Measurements from ENCODE around the gene GMPS. TPM values are rescaled to one million over a fixed set of nuclear protein-coding genes. Genes with fewer than 3 reads are reported as not detected.
"Not testable (repeated sequence)": the region's sequence is repeated elsewhere in the genome, so short reads cannot be mapped to it uniquely, and the experiment has no call there.

GMPS gene
- 8.7 and 9.3 TPM in 2 replicates for total RNA-seq

DNA sequence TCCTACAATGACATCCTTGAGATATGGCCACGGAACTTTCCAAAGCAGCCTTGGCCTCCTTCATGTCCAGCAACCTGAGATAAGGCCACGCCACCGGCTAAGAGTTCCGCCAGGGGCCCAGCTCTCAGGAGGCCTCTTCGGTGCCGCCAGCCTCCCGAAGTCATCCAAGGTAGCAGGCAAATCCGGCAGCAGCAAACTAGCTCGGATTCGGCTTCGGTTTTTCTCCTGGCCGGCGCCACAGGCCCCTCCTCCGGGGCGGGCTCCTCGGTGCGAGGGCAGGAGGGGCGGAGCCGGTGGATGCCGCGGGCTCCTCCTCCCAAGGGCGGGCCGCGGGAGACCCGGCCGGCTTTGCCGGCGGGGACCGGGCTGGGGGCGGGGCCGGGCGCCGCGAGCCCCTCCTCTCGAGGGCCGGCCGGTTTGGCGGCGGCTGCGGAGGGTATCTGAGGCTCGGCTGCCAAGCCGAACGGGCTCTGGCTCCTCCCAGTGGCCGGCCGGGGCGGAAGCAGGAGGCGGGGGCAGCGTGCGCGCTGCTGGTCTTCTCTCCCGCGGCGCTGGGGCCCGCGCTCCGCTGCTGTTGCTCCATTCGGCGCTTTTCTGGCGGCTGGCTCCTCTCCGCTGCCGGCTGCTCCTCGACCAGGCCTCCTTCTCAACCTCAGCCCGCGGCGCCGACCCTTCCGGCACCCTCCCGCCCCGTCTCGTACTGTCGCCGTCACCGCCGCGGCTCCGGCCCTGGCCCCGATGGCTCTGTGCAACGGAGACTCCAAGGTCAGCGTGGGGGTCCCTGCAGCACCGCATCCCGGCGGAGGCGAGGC, at the start of gene GMPS:
GMPS (plus strand) TSS at position 518 of the 812 bp plus-strand sequence; CDS start at position 739, 221 bp downstream.
- DNase-seq (ENCODE audit: low read depth in 2 of 2): peak; percentile 94 to 96

- not testable (repeated sequence) for DNase-seq (ENCODE audit: low read depth in 2 of 2)
These were observed 41.9 kb upstream of the GMPS start for GRCh38 chr3:155828490-155829098.

DNA sequence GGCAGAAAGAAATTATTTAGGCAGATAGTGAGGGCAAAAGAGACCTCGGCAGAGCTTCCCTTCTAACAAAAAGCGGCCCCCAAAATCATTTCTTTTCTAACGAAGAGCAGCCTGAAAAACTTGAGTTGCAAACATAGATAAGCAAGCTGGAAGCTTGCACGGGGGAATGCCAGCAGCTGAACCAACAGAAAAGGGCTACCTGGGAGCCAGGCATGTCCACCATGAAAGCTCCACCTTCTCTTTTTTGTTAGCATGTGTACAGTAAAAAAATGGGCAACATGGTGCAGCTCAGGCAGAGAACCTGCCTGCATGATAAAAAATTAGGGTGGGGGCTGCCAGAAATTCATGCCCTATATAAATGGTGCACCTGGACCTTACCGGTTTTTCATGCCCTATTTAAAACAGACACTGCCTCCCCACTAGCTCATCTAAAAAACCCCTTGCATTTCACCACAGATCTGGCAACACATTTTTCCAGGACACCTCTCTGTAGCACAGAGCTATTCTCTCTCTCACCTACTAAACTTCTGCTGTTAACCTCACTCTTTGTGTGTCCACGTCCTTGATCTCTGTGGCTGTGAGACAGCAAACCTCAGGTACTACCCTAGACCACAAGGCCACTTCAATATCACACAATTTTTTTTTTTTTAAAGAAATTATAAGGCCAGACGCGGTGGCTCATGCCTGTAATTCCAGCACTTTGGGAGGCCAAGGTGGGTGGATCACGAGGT, 34.9 kb upstream of the GMPS start:
- no peak for DNase-seq (ENCODE audit: low read depth in 2 of 2)

DNA sequence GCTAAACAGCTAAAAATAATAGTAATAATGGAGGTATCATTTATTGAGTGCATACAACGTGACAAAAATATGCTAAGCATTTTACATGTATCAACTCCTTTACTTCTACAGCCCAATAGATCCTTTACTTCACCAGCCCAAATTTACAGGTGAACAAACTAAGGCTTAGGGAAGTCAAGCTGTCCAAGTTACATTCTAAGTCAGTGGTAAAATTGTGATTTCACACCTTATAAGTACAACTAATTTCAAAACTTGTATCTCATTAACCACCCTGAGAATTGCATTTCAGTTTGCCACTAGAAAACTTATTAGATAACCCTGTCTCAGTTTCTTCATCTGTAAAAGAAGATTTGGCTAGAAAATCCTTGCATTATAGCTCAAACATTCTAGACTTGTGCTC, 26.9 kb upstream of the GMPS start:
- no peak for DNase-seq (ENCODE audit: low read depth in 2 of 2)

GRCh38 chr3:155846119-155846518, 24.3 kb upstream of the GMPS start:
- peak in 1 of 2 donors; percentile 28 for DNase-seq (ENCODE audit: low read depth in 2 of 2)

GRCh38 chr3:155847993-155848392, 22.5 kb upstream of the GMPS start:
- DNase-seq (ENCODE audit: low read depth in 2 of 2): no peak

DNA sequence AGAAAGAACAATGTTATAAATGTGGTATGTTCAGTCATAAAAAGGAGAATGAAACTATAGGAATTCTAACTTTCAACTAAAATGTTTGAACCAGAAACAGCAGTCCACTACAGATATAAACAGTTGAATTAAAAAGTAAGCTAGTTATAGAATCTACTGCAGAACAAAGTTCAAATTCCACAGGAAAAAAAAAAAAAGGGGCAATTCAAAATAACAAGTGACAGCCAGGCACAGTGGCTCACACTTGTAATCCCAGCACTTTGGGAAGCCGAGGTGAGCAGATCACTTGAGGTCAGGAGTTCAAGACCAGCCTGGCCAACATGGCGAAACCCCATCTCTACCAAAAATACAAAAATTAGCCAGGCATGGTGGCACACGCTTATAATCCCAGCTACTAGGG, 21.0 kb upstream of the GMPS start:
- DNase-seq (ENCODE audit: low read depth in 2 of 2): not testable (repeated sequence)

GRCh38 chr3:155852341-155852740, 18.1 kb upstream of the GMPS start:
- peak in 1 of 2 donors; percentile 29 for DNase-seq (ENCODE audit: low read depth in 2 of 2)

DNA sequence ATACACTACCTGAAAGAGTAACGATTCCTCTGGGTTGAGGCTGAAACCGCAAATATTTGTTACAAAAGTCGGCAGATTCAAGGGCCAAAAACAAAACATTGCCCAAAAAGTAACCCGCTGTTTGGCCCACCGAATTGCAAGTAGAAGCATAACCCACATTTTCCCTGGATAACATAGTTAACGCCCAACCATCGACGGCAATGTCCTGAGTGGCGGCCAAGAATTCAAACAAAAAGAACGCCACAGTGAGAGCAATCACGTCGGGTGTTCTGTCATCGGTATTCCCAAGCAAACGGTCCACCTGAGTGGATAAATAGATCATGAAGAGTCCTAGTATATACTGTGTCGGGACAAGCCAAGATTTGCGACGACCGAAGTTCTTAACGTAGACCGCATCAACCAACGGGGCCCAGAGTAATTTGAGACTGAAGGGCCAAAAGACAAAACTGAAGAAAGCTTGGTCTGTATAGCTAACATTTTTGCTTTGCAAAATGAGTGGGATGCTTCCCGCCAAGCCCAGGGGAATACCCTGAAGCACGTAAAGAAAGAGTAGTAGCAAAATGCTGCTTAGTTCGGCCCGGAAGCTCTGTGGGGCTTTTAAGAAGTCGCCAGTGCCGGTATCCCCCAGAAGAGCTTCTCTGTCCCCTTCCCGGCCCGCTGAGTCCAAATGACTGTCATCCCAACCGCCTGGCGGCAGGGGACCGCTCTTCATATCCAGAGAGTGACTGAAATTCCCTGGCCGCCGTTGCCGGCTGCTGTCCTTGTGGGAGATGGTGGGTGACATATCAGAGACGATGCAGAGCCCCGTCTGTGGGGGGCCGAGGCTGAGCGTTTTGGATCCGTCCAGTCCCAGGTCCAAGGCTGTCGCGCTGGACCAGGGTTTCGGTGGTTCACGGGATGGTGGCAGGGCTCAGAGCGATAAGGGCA, 17.0 kb upstream of the GMPS start:
- peak; percentile 42 to 54 for DNase-seq (ENCODE audit: low read depth in 2 of 2)

DNA sequence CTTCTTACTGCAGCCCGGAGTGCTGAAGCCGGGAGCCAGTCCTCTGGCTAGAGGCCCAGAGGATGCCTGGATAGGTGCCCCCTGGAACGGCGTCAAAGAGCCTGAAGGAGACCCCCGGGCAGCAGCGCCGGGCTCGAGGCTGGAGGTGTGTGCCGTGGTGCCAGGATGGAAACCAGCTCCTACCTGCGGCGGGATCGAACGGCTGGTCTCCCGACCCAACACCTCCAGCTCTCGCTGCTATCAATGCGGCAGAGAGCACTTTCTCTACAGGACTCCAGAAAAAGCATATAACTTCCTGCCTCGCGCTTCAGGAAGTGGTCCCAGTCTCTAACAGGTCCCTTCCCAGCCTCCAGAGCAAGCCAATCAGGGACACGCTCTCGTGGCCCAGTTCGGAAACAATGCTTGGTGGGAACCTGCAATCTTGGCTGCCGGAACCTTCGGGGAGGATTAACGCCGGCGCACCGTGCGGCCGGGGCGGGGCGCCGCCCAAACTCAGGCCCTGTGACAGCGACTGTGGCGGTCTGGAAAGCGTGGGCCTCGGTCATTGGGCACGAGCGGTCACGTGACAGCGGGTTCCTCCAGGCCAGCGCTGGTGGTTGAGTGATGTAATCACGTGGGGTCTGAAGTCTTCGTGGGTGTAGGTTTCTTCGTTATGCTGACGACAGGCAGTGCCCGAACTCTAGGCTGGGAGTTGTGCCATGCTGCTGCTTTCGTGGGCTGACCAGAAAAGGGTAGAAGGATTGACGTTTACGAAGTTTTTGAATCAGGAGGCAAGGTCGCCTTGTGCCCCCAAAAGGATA, 16.1 kb upstream of the GMPS start, which contains the start of gene SLC33A1:
SLC33A1 (minus strand) TSS at position 287 of the 800 bp plus-strand sequence. CDS start 430 bp downstream, outside the sequence.
- DNase-seq (ENCODE audit: low read depth in 2 of 2): peak; percentile 100

- peak; percentile 21 to 44 for DNase-seq (ENCODE audit: low read depth in 2 of 2)
These were observed 10.6 kb upstream of the GMPS start for GRCh38 chr3:155859859-155860258.

GRCh38 chr3:155860424-155860823, 10.0 kb upstream of the GMPS start:
- DNase-seq (ENCODE audit: low read depth in 2 of 2): not testable (repeated sequence)

- DNase-seq (ENCODE audit: low read depth in 2 of 2): no peak
These were observed 8.8 kb upstream of the GMPS start for GRCh38 chr3:155861476-155862183.

DNA sequence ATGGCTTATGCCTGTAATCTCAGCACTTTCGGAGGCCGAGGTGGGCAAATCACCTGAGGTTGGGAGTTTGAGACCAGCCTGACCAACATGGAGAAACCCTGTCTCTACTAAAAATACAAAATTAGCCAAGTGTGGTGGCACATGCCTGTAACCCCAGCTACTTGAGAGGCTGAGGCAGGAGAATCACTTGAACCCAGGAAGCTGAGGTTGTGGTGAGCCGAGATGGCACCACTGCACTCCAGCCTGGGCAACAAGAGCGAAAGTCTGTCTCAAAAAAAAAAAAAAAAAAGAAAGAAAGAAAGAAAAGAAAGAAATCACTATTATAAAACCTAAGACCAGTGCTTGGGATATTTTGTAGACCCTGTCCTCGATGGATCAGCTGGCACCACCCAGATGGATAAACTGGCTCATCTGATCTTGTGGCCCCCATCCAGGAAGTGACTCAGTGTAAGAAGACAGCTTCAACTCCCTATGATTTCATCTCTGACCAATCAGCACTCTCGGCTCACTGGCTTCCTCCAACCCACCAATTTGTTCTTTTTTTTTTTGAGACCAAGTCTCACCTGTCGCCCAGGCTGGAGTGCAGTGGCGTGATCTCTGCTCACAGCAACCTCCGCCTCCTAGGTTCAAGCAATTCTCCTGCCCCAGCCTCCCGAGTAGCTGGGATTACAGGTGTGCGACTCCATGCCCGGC, 8.0 kb upstream of the GMPS start:
- DNase-seq (ENCODE audit: low read depth in 2 of 2): peak; percentile 30 to 70

GRCh38 chr3:155863072-155863784, 7.2 kb upstream of the GMPS start:
- no peak for DNase-seq (ENCODE audit: low read depth in 2 of 2)

GRCh38 chr3:155869691-155870090, 759 bp upstream of the GMPS start:
- DNase-seq (ENCODE audit: low read depth in 2 of 2): no peak

DNA sequence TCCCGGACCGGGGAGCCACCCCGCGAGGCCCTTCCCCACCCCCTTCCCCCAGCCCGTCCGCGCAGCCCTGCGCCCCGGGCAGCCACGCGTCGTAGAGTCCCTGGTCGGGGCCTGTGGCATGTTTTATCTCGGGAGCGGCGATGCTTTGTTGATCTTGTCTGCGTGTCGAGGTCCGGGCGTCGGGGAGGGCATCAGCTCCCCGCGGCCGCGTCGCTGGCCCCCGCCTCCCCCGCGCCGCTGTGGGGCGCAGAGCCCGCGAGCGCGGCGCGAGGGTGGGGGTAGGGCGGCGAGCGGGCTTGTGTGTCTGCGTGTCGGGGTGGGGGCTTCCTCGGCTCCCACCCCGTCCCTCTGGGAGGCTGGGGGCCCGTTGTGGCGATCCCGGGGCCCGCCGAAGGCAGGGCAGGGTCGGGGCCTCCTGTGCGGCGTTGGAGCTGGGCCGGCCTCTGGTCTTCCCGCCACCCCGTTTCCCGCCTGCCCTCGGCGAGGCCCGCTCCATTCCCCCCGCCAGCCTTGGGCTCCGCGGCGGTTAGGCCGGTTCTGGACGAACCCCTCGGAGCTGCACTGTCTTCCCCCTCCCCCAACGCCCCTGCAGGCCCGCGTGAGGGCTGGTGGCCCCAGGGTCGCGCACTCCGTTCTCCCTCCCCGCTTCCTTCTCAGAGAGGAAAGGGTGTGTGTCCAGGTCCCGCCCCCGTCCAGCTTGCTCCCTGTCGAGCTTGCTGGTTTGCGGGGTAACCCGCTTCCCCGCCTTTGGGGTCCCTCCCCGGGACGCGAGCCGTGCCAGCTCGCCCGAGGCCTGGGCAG, 695 bp downstream of the GMPS start:
- peak; percentile 12 to 46 for DNase-seq (ENCODE audit: low read depth in 2 of 2)

Measured in lung microvascular endothelial cell (primary cell).